ENCODE data around the gene SPRED1.
"Not testable (repeated sequence)": the region's sequence is repeated elsewhere in the genome, so short reads cannot be mapped to it uniquely, and the experiment has no call there.

- TF ChIP-seq CTCF, POLR2A (IDR thresholded peaks at IDR 0.05): not testable (repeated sequence)
Observed at GRCh38 chr15:38277281-38277680, 24.6 kb downstream of the SPRED1 start.
